GM12801 (cell line): Measurements from ENCODE around the gene CAPN15.

Experiments
- CTCF ChIP-seq: IDR thresholded peaks from one replicate; pipeline ENCODE4 v1.5.1; 2011; ENCODE audit warnings: control low read depth; ENCODE audit not compliant: insufficient read length; ENCODE audit errors: extremely low read depth

The CAPN15 gene

GRCh38 chr16:548586-548985 lies 21.1 kb downstream of the CAPN15 start:
- TF ChIP-seq CTCF: no peak

GRCh38 chr16:549544-550263 lies 22.2 kb downstream of the CAPN15 start:
- no peak for TF ChIP-seq CTCF

- TF ChIP-seq CTCF: no peak
Observed at GRCh38 chr16:551210-551609, 23.7 kb downstream of the CAPN15 start.

GRCh38 chr16:552171-552570 lies 24.7 kb downstream of the CAPN15 start:
- TF ChIP-seq CTCF: no peak

- no peak for TF ChIP-seq CTCF
Observed at GRCh38 chr16:553601-554296, 26.2 kb downstream of the CAPN15 start.

- no peak for TF ChIP-seq CTCF
Observed at GRCh38 chr16:554297-554621, 26.7 kb downstream of the CAPN15 start.

- TF ChIP-seq CTCF: no peak
Observed at GRCh38 chr16:554640-555365, 27.3 kb downstream of the CAPN15 start.
